Measurements from ENCODE around the gene MMP24OS.

GRCh38 chr20:35264755-35265154 lies 13.2 kb downstream of the MMP24OS start:
- no peak for TF ChIP-seq CTCF (IDR thresholded peaks at IDR 0.05; ENCODE audit: insufficient read depth, low read length)
- TF ChIP-seq POLR2AphosphoS5 (IDR thresholded peaks at IDR 0.05; ENCODE audit: low read depth), result no peak
- TF ChIP-seq, protein P1, sequence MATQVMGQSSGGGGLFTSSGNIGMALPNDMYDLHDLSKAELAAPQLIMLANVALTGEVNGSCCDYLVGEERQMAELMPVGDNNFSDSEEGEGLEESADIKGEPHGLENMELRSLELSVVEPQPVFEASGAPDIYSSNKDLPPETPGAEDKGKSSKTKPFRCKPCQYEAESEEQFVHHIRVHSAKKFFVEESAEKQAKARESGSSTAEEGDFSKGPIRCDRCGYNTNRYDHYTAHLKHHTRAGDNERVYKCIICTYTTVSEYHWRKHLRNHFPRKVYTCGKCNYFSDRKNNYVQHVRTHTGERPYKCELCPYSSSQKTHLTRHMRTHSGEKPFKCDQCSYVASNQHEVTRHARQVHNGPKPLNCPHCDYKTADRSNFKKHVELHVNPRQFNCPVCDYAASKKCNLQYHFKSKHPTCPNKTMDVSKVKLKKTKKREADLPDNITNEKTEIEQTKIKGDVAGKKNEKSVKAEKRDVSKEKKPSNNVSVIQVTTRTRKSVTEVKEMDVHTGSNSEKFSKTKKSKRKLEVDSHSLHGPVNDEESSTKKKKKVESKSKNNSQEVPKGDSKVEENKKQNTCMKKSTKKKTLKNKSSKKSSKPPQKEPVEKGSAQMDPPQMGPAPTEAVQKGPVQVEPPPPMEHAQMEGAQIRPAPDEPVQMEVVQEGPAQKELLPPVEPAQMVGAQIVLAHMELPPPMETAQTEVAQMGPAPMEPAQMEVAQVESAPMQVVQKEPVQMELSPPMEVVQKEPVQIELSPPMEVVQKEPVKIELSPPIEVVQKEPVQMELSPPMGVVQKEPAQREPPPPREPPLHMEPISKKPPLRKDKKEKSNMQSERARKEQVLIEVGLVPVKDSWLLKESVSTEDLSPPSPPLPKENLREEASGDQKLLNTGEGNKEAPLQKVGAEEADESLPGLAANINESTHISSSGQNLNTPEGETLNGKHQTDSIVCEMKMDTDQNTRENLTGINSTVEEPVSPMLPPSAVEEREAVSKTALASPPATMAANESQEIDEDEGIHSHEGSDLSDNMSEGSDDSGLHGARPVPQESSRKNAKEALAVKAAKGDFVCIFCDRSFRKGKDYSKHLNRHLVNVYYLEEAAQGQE (IDR thresholded peaks at IDR 0.05; ENCODE audit: insufficient replicate concordance, low read depth), result no peak
- TF ChIP-seq SPI1 (IDR thresholded peaks at IDR 0.05; ENCODE audit: borderline replicate concordance, low read depth), result no peak
